ENCODE data around the gene C6orf141.

Gene C6orf141

DNA sequence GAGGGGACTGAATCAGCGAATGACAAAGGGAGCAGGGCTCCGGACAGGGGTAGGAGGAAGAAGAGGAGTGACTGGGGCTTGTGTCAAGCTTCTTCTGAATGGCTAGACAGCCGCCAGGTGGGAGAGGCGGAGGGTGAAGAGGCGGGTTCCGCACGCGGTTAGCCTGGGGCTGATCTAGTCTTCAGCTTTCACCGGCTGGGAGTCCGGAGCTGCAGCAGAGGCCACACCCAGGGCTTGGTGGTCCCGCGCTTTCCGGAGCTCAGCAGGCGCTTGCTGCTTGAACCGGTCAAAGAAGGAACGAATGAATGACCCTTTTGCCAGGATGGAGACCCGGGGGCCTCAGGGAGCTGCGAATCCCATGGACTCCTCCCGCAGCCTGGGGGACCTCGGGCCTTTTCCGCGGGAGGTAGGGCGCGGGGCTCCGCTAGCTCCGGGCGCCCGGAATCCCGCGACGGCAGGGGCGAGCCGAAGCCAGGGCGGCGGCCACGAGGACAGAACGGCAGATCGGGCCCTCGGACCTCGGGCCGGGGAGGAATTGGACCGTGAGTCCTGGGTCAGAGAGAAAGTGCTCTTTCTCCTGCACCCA is at the start of gene C6orf141:
TSS of gene C6orf141 (plus strand) at position 177 of the 586 bp plus-strand sequence. CDS start at position 302, 125 bp downstream.
- DNase-seq (ENCODE audit: low read depth, low spot score), result peak; percentile 97

- no peak for DNase-seq (ENCODE audit: low read depth, low spot score)
These were observed 45.8 kb upstream of the C6orf141 start for GRCh38 chr6:49504666-49505065.

DNA sequence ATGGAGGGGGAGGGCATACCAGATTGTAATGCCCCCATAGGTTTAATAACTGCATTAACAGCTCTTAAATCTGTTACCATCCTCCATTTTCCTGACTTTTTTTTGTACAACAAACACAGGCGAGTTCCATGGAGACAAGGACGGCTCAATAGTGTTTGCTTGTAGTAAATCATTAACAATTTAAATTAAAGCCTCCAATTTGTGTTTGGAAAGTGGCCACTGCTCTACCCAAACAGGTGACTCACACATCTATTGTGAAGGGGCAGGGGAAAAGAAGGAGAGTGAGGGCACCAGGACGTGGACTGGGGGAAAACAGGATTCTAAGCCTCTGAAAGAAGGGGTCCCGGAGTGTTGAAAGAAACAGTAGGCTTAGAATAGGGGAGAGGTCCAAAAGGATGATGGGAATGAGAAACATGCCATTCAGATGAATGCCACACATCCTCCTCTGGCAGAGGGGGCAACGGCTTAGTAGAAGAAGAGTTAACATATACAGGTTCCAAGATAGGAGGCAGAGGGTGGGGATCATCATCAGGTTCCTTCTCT is 43.8 kb upstream of the C6orf141 start:
- no peak for DNase-seq (ENCODE audit: low read depth, low spot score)

GRCh38 chr6:49509342-49509741 is 41.1 kb upstream of the C6orf141 start:
- no peak for DNase-seq (ENCODE audit: low read depth, low spot score)

- DNase-seq (ENCODE audit: low read depth, low spot score), result no peak
These were observed 37.1 kb upstream of the C6orf141 start for GRCh38 chr6:49513153-49513989.

DNA sequence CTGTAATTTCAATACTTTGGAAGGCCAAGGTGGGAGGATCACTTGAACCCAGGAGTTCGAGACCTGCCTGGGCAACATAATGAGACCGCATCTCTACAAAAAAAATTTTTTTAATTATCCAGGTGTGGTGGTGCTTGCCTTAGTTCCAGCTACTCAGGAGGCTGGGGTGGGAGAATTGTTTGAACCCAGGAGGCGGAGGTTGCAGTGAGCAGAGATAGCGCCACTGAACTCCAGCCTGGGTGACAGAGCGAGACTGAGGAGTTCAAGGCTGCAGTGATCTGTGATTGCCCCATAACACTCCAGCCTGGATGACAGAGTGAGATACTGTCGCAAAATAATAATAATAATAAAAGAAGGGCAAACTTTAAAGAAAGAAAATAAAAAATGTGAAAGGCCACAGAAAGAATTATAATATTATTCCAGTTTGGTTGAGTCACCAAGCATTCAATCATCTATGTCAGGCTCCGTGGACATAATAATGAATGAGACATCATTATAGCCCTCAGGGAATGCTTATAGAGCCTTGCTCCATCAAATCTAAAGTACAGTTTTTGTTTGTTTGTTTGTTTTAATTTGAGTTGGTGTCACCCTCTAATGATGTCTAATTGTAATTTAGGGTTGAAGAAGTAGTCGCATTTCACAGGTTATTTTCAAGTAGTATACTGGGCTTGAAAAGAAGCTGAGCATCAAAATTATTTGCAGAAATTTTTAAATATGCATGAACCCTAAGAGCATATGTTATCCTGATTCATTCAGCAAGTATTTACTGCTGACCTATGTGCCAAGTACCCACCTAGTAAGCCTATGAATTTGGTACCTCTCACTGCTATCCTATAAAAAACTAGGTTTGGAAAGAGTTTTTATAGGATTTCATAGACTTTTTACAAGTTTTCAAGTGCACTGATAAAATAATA is 35.6 kb upstream of the C6orf141 start:
- DNase-seq (ENCODE audit: low read depth, low spot score), result no peak

DNA sequence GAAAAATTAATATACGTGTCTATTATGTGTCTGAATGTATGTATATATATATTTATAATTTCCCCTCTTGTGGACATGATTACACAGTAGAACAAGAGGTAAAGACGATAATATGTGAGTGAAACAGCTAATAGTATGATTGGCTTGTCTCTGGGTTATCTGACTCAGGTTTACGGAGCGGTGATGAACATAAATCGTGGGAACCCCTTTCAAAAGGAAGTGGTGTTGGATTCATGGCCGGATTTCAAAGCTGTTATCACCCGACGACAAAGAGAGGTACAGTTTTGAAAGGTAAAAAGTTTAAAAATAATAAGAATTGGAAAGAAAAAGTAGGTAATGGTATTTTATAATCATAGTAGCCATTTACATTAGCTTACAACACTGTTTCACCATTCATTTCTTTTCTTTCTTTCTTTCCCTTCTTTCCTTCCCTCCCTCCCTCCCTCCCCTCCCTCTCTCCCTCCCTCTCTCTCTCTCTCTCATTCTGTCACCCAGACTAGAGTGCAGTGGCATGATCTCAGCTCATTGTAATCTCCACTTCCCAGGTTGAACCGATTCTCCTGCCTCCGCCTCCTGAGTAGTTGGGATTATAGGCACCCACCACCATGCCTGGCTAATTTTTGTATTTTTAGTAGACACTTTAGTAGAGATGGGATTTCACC is 34.9 kb upstream of the C6orf141 start:
- DNase-seq (ENCODE audit: low read depth, low spot score), result no peak

DNA sequence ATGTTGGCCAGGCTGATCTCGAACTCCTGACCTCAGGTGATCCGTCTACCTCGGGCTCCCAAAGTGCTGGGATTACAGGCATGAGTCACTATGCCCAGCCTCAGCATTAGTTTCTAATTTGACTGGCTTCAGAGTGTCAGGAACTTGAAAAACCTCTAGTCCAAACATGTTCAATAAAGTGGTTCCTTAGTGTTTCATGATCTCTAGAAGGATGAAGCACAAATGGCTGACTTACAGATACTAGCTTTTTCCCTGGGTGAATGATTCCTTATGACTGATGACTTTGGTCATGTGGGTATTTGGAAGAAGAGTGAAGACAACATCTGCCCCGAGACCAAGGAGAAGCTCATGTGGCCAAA is 34.3 kb upstream of the C6orf141 start:
- DNase-seq (ENCODE audit: low read depth, low spot score), result no peak

DNA sequence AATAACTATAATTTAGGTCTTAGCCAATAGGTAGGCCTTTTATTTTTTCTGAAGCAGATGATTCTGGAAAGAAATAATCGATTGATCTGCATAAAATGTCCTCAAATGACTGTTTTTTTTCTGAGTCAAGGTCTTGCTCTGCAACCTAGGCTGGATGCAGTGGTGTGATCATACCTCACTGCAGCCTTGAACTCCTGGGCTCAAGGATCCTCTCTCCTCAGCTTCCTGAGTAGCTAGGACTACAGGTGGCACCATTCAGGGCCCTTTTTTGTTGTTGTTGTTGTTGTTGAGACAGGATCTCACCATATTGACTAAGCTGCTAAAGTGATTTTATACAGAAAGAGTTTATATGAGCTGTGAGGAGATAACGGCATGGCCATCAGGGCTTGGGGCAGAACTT is 32.5 kb upstream of the C6orf141 start:
- DNase-seq (ENCODE audit: low read depth, low spot score), result no peak

- DNase-seq (ENCODE audit: low read depth, low spot score), result no peak
These were observed 30.8 kb upstream of the C6orf141 start for GRCh38 chr6:49519660-49520059.

DNA sequence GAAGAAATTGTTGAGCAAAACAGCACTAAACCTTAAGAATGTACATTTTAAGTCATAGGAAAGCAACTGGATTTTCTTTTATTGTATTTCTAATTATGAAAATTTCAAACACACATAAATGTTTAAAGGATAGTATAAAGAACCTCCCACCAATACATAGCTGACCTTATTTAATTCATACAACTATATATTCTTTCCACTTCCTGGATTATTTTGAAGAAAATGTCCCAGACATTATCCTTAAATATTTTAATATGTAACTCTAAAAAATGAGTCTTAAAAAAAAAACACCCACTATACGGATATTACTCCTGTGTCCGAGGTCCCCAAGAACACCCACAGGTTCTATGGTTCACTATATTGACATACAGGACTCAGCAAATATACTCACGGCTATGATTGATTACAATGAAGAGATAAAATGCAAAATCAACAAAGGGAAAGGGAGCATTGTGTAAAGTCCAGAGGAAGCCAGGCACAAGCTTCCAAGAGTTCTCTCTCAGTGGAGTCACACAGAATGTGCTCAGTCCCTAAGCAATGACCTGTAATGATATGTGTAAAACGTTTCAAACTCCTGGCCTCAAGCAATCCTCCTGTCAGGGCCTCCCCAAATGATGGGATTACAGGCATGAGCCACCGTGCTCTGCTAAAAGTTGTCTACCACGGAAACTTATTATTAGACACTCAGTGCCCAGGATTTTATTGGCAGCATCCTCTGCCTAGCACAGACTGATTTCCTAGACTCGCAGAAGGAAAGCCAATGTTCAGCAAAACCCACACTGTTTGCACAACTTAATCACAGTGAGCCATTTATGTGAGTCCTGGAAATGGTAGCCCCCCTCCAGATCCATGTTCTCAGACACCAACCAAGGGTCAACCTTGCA is 27.5 kb upstream of the C6orf141 start:
- DNase-seq (ENCODE audit: low read depth, low spot score), result no peak

GRCh38 chr6:49523901-49524300 is 26.6 kb upstream of the C6orf141 start:
- no peak for DNase-seq (ENCODE audit: low read depth, low spot score)

DNA sequence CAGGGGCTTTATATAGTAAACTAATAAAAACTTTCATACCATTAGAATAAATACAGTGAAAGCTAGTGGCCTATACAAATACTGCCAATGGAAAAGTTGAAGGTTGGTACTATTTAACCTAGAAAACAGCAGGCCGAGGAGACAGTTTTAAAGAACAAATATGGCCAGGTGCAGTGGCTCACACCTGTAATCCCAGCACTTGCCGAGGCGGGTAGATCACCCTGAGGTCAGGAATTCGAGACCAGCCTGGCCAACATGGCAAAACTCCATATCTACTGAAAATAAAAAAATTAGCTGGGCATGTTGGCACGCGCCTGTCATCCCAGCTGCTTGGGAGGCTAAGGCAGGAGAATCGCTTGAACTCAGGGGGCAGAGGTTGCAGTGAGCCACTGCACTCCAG is 25.9 kb upstream of the C6orf141 start:
- DNase-seq (ENCODE audit: low read depth, low spot score), result no peak

- DNase-seq (ENCODE audit: low read depth, low spot score), result no peak
These were observed 23.9 kb upstream of the C6orf141 start for GRCh38 chr6:49526598-49526997.

DNA sequence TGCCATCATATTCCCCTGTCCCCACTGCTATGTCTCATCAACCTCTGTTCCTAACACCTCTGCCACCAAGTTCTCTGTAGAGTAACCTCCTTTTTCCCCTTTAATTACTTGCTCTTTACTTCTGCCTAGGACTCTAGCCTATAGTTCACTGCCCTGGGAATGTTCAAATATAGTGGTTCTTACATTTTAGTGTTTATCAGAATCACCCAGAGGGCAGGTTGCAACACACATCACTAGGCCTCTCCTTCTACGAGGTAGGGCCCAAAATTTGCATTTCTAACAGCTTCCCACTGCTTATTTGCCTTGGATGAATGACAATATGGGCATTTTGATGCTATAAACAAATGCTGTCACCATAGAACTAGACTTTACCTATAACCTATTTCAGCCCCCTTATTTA is 23.1 kb upstream of the C6orf141 start:
- peak; percentile 4 for DNase-seq (ENCODE audit: low read depth, low spot score)

DNA sequence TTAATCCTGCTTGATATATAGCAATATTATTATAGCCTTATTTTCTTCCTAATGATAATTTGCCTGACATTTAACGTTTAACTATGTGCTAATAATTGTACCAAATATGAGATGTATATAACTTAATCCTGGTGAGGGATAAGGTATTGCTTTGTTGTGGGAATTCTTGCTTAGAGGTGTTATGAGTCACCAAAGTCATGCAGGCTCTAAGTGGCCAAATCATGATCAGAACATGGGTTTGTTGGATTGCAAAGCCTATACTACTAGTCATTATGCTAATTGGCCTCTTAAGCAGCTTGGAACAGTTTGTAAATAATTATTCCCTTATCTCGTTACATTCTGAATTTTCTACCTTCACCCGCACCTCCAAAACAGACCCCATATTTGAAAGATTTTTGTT is 21.9 kb upstream of the C6orf141 start:
- DNase-seq (ENCODE audit: low read depth, low spot score), result no peak

DNA sequence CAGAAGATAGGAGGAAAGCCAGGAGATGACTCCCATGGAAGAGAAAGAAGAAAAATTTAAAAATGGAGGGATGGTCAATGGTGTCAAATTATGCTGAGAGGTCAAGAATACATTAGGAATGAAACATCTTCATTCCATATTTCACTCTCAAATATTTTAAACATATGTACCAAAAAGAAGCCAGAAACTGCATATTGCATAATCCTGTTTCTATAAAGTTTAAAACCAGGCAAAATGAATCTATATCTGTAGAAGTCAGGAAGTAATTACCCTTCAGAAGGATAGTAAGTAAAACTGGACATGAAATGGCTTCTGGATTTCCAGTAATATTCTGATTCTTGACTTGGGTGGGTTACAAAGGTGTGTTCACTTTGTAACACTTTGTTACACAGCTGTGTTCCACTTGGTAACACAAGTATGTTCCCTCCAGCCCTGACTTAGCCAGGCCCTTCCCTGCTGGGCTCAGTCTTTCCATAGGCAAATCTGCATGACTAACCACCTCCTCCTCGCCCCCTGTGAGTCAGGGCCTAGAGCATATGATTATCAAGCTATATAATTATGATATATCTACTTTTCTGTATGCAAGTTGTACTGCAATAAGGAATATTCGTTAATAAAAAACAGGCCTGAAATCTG is 20.2 kb upstream of the C6orf141 start:
- DNase-seq (ENCODE audit: low read depth, low spot score), result no peak

DNA sequence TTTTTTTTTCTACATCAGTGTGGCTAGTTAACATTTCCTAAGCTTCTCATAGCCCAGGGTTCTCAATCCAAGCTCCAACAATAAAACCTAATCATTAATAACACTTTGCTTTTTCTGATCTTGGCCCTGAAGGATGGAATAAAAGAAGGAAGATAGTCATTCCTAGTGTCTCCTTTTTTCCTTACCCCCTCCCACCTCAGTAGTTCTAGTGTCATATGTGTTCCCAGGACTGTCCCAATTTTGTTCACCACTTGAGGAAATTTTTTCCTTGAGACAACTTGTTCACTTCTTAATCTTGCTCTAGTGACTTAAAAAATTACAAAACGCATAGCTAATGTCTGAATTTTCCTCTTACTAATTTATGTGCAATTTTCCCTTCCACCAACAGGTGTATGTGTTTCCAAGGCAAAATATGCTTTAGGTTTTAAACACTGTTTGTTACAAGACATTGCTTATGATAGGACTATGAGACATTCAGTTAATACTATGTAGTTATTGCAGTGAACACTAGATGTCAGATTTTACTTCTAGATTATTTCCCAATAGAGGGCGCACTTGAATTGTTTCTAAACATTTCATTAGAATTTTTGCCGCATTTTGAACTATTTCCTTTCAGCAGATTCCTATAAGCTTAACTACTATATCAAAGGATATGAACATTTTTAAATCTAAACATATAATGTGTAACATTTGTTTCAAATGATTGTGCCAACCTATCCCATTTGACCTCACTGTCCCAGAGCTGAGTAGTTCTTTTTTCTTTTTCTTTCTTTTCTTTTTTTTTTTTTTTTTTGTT is 18.5 kb upstream of the C6orf141 start:
- DNase-seq (ENCODE audit: low read depth, low spot score), result no peak

GRCh38 chr6:49535795-49536194 is 14.7 kb upstream of the C6orf141 start:
- DNase-seq (ENCODE audit: low read depth, low spot score), result no peak

Measured in ELF-1 (cell line).